Esophagus squamous epithelium (tissue), 4 donors: ENCODE measurements around the gene RTN3.

Experiments
- POLR2A ChIP-seq, 4 donors: fragments of 450-650 bp; IDR thresholded peaks; one replicate each; pipeline ENCODE4 v1.6.1; 2017; ENCODE audit warnings: antibody characterized with exemption in 4 of 4, mild to moderate bottlenecking in 4 of 4, moderate library complexity in 3 of 4
- TF ChIP-seq, protein P1 (sequence below), 6 experiments: fragments of 450-650 bp in 4 of 6; fragments of 200-600 bp in 2 of 6; sonication (generic) in 2 of 6; IDR thresholded peaks; one replicate each; pipeline ENCODE4 v1.5.1; 2016 to 2019; ENCODE audit warnings: antibody characterized with exemption in 6 of 6, mild to moderate bottlenecking in 4 of 6, moderate library complexity in 4 of 6

DNA sequence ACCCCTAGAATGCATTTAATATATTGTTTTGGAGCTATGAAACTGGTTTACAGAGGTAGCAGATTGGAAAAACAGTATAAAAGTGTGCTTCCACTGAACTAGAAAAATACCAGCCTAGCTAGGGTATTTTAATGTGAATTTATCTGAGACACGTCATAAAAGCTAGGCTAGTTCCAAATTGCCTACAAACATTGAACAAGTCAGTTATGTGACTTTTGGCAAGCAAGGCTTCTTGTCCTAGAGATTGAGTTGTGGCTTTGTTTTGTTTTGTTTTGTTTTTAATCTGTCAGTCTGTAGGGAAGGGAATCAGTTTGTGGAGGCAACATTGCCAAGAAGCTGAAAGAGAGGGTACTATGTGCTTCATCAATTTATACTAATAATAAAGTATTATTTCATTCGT is 24.2 kb downstream of the RTN3 start:
- TF ChIP-seq, protein P1, sequence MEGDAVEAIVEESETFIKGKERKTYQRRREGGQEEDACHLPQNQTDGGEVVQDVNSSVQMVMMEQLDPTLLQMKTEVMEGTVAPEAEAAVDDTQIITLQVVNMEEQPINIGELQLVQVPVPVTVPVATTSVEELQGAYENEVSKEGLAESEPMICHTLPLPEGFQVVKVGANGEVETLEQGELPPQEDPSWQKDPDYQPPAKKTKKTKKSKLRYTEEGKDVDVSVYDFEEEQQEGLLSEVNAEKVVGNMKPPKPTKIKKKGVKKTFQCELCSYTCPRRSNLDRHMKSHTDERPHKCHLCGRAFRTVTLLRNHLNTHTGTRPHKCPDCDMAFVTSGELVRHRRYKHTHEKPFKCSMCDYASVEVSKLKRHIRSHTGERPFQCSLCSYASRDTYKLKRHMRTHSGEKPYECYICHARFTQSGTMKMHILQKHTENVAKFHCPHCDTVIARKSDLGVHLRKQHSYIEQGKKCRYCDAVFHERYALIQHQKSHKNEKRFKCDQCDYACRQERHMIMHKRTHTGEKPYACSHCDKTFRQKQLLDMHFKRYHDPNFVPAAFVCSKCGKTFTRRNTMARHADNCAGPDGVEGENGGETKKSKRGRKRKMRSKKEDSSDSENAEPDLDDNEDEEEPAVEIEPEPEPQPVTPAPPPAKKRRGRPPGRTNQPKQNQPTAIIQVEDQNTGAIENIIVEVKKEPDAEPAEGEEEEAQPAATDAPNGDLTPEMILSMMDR (IDR thresholded peaks at IDR 0.05): no peak
- TF ChIP-seq POLR2A (IDR thresholded peaks at IDR 0.05): no peak
